ENCODE measurements around the gene PAQR6.

DNA sequence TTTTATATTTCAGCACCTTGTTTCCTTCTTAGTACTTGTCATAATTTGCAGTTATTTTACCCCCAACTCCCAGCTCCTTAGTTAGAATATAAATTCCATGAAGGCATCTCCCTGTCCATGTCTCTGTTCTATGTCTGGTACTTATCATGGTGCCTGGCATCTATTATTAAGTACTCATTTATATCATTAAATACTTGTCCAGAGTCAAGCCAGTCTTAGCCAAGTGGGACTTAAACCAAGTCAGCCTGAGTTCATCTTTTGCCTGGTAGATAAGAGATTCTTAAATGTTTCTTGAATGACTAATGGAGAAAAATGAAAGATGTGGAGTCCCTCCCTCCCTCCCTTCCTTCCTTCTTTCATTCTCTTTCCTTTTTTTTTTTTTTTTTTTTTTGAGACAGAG, 44.5 kb downstream of the PAQR6 start:
- no peak for TF ChIP-seq POLR2A (IDR thresholded peaks at IDR 0.05)
- TF ChIP-seq, protein P1, sequence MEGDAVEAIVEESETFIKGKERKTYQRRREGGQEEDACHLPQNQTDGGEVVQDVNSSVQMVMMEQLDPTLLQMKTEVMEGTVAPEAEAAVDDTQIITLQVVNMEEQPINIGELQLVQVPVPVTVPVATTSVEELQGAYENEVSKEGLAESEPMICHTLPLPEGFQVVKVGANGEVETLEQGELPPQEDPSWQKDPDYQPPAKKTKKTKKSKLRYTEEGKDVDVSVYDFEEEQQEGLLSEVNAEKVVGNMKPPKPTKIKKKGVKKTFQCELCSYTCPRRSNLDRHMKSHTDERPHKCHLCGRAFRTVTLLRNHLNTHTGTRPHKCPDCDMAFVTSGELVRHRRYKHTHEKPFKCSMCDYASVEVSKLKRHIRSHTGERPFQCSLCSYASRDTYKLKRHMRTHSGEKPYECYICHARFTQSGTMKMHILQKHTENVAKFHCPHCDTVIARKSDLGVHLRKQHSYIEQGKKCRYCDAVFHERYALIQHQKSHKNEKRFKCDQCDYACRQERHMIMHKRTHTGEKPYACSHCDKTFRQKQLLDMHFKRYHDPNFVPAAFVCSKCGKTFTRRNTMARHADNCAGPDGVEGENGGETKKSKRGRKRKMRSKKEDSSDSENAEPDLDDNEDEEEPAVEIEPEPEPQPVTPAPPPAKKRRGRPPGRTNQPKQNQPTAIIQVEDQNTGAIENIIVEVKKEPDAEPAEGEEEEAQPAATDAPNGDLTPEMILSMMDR (IDR thresholded peaks at IDR 0.05): no peak

Data from lower leg skin (tissue), 3 donors.